ENCODE measurements around the gene WNT7A.

WNT7A gene

DNA sequence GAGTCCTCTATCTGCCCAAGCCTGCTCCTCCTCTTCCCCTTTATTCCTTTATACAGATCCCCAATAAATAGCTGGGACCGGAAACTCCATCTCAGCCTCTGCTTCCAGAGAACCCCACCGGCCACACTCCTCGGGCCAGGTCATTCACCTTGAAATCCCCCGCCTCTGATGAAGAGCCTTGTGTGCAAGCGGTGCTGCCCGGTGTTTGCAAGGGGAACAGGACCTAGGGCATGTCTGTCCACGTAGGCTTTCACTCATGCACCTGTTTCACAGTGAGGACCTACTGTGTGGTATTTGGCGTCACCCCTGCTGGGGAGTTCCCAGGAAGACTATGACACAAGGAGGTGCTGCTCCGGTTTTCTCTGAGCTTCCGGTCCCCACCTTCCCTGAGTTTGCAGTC lies 54.0 kb downstream of the WNT7A start:
- DNase-seq = no peak

DNA sequence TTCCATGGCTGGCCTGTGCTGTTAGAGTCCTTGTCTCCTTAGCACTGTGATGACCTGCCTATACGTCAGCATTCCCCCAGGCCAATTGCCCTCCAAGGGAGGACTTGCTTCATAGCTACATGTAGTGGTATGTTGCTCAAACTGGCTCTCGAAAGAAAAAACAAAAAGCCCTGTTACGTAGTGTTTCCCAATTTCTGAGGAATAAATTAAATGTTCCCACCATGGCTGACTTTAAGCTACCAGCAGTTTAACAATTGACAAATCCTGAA lies 54.6 kb downstream of the WNT7A start:
- no peak for DNase-seq

GRCh38 chr3:13824521-13825310 lies 55.2 kb downstream of the WNT7A start:
- no peak for DNase-seq

DNA sequence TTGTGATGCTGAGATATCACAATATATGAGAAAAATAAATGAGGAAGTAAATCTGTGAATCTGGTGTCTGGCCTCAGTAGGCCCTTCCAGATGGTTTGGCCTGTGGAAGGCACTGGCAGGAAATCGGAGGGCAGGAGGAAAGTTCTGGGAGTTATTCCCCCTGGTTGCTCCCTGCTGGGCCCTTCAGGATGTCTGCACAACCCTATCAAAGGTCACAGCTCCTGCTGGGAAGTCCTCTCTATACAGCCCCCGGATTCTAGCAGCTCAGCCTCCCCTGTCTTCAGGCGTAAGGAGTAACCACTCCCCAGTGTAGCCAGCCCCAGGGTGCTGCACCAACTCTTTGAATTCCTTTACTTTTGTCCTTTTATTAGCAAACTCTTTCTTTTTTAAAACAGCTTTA lies 56.2 kb downstream of the WNT7A start:
- no peak for DNase-seq

DNA sequence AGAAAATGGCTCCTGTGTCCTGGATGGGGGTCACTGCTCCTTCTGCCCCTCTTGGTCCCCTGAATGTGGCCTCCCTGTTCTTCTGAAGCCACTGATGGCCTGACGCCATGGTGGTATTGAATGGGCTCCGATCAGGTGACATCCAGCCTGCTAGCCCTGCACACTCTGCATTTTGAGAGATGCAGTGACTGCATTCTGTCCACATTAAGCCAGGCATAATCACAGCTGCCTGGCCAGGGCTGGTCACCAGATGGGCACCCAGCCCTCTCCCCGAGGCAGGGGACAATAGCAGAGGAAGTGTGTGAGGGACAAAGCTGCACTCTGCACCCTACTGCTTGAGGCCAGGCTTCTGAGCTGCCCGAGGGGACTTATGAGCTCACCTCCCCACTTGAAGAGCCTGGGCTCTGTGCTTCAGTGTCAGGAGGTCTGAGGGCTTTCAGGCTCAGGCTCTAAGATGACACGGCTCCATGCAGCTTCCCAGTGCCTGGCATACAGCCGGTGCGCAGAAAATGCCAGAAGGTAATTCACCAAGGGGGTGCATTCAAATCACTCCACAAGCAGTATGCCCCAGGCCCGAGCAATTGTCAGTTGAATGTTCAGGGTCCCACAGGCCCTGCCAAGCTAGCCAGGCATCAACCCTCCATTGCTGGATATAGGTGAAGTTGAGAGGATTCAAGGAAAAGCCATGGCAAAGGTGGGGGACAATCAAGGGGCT lies 56.8 kb downstream of the WNT7A start:
- DNase-seq = no peak

DNA sequence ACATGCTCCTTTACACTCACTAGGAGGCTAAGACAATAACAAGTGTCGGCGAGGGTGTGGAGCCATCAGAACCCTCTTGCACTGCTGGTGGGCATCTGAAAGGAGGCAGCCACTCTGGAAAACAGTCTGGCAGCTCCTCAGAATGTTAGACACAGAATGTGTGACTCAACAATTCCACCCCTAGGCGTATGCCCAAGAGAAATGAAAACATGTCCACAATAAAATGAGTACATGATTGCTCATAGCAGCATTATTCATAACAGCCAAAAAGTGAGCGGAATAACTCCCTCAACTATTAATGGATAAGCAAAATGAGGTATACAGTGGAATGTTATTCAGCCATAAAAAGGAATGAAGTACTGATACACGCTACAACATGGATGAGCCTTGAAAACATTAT lies 57.8 kb downstream of the WNT7A start:
- DNase-seq = no peak

- DNase-seq = no peak
Observed at GRCh38 chr3:13821126-13821525, 58.7 kb downstream of the WNT7A start.

- no peak for DNase-seq
Observed at GRCh38 chr3:13818919-13819318, 61.0 kb downstream of the WNT7A start.

GRCh38 chr3:13815088-13815683 lies 64.7 kb downstream of the WNT7A start:
- no peak for DNase-seq

DNA sequence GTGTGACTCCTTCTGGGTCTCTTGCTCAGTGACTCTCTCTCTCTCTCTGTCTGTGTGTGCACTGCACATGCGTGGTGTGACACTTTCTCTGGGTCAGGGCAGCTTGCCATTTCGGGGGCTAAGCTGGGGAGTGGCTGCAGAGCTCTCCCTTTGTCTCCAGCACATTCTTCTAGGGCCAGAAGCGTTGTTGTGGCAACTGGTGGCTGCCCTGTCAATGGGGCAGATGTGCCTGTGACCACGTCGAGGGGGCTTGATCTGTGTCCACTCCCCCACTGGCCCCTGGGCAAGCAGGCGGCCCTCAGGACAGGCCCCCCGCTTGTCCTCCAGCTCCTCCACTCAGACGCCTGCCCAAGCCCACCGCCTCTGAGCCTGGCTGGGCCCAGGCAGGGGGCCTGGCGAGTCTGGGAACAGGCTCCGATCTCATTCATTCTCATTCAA lies 67.8 kb downstream of the WNT7A start:
- DNase-seq = no peak

DNA sequence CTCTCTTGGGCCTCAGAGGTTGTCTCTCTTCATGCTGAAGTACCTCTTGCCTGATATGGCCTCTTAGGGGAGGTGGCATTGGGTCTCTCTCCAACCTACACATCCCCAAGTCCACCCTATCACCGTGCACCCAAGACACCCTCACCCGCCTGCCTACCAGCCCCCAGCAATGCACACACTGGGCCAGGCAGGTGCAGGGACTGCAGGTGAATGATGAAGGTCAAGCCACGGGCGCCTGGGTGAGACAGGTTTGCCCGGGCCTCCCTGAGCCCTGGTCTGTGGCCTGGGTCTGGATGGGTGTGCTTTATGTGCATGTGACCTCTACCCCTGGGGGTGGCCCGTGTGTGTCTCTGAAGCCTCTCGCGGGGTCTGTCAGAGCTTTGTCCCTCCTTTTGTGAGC lies 68.3 kb downstream of the WNT7A start:
- no peak for DNase-seq

DNA sequence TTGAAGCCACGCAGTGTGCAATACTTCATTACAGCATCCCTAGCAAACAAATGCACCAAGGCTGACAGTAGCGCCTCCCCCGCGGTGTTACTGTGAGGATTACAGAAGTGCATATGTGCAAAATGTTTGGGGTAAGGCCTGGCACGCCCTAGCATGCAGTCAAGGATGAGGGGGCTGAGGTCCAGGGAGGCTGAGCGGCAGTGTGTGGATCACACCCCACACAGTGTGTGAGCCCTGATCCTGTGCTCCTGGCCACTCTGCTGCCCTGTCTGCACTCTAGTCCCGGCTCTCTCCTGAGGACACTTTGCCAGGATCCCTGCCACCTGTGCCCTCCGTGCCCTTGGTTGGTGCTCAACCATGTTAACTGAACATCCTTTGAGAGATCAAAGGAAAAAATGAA lies 71.3 kb downstream of the WNT7A start:
- no peak for DNase-seq

- no peak for DNase-seq
Observed at GRCh38 chr3:13801361-13802204, 78.3 kb downstream of the WNT7A start.

DNA sequence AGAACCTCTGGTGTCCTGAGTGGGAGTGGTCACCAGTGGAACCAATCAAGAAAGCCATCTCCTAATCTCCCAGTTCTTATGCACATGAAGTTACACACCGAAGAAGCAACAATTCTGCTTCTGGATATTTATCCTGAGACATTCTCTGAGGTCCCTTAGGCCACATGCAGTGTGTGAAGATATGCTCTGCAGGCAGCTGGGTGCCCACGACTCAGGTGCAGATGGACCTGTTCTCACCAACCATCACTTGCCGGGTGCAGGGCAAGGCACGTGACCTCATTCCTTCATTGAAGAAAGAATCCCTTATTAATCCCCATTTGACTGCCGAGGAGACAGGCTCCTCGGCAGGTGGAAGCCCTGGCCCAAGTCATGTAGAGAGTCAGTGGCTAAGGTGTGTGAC lies 79.8 kb downstream of the WNT7A start:
- no peak for DNase-seq

GRCh38 chr3:13798401-13798800 lies 81.5 kb downstream of the WNT7A start:
- DNase-seq = no peak

DNA sequence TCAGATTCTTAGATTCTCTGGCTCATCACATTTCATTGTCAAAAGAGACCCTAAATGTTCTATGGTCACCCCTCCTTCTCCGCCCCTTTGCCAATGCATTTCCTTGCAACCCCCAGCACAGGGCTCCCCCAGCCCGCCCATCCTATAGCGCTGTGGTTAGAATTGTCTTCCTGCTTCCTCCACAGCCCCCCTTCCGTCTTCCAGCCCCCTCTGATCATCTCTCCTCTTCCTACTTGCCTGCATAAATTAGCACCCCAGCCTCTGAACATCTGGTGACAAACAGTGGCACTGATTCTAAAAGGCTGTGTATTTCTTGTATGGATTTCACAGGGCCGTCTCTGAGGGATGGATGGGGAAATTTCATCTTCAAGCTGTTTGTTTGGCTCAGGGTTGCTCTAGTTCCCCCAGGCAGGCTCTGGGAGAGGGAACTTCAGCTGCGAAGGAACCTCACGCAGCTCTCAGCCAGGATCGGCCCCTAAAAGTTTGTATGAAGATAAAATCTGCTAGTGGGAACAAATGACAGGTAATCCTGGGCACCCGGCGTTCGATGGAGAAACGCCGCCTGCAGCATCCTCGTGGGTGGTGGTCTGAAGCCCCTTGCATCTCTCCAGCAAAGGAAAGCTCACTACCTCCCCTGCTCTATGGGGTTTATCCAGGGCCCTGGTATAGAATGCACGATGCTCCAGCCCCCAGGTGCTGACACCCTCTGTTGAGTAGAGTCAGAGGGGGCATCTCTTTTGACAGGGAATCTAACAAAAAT lies 83.0 kb downstream of the WNT7A start:
- no peak for DNase-seq

DNA sequence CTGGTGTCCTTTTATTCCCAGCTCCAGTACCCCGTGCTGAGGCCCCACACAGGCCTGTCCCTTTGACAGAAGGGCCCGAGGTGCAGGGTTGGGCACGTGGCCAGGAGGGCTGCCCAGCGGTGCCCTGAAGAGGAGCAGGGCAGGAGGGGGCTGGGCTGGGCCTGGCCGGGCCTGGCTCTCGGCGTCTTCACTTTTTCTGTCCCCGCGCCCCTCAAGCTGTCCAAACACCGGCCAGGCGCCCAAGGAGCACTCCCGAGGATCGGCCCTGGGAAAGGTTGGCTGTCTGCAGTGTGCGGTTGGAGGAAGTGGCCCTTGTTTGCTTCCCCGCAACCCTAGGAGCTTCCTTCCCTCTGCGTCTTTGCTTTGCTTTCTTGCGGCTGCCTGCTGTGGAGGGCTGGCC lies 84.1 kb downstream of the WNT7A start:
- no peak for DNase-seq

DNA sequence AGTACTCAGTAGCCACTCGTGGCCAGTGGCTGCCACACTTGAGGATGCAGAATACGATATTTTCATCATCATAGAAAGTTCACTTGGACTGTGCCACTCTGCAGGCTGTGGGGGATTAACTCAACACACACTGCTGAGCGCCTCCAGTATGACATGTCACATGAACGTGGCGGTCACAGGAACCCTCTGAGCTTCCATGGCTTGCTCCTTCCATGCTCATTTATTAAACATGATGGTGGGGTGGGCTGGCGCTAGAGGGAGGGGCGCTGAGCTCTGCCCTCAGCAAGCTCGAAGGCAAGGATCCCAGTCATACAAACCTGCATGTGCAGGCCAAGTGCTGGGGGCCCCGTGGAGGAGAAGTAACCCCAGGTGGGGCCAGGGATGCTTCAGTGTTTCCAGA lies 85.5 kb downstream of the WNT7A start:
- no peak for DNase-seq

- DNase-seq = no peak
Observed at GRCh38 chr3:13793451-13793850, 86.4 kb downstream of the WNT7A start.

DNA sequence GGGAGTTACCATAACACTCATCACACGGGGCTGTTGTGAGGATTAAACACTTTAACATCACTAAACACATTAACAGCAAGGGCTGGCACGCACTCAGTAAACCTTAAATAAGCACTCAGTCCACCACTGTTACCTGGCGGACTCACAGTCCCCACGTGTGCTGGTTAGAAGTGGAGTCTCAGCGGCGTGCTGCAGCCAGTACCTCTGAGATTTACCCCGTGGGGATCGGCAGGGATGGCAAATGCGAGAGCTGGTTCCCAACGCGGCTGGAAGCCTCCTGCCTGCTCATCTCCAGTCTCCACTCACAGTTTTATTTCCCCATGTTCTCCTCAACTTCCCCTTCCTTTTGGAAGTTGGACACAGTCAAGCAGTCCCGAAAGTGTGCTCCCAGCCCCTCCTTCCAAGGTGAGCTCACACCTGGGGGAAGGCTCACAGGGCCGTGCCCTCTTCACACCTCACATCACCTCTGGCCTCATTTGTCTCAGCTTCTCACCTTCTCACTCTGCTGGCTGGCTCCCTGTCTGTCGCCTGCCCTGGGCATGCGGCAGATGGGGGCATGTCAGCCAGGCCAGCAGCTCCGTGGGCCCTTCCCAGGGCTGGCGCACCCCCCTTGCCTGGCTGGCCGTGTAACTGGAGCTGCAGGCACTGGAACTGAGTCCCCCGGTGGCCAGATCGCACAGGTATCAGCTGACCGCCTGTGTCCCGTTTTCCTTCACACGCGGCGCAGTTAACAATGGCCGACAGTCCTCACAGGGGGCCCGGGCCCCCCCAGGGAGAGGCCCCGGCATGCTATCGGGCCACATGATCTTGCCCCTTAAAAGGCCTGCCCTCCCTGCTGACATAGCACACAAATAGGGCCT lies 87.1 kb downstream of the WNT7A start:
- no peak for DNase-seq

DNA sequence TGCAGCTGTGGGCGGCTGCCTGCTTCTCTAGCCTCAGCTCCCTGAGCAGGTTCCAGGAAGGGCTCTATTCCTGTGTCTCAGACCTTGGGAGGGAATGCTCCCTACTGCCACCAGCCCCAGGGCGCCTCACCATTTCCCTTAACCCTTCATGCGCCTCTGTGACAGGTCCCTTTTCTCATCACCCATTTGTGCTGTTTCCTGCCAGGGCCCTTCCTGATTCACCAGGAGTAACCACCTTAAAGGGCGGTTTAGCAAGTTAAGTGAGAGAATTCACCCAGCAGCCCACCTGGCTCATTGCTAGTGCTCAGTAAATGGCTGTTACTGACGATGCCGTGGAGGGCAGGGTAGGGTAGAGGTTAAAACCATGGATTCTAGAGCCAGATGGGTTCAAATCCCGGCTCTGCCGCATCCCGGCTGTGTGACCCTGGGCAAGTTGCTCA lies 87.8 kb downstream of the WNT7A start:
- DNase-seq = no peak

Data from effector CD4-positive, alpha-beta T cell (primary cell).